GM19438 (cell line): Measurements from ENCODE around the gene SDHB.

Experiments used
- ATAC-seq: cut with Tn5 transposase; IDR thresholded peaks from one replicate; pipeline ENCODE4 v1.9.1; 2021; ENCODE audit warnings: low read depth; ENCODE audit not compliant: unreplicated experiment

SDHB gene

GRCh38 chr1:17052038-17052437 lies 1.8 kb downstream of the SDHB start:
- ATAC-seq = no peak

- no peak for ATAC-seq
These were observed 5.9 kb downstream of the SDHB start for GRCh38 chr1:17047924-17048323.

- ATAC-seq = no peak
These were observed 7.5 kb downstream of the SDHB start for GRCh38 chr1:17046334-17046657.

GRCh38 chr1:17045634-17046333 lies 8.0 kb downstream of the SDHB start:
- ATAC-seq = no peak

- ATAC-seq = no peak
These were observed 8.7 kb downstream of the SDHB start for GRCh38 chr1:17045150-17045549.

- no peak for ATAC-seq
These were observed 10.2 kb downstream of the SDHB start for GRCh38 chr1:17043676-17044075.

- no peak for ATAC-seq
These were observed 13.7 kb downstream of the SDHB start for GRCh38 chr1:17040135-17040534.

- ATAC-seq = no peak
These were observed 14.3 kb downstream of the SDHB start for GRCh38 chr1:17039522-17039921.

GRCh38 chr1:17033481-17033880 lies 20.4 kb downstream of the SDHB start:
- no peak for ATAC-seq

- ATAC-seq = no peak
These were observed 21.1 kb downstream of the SDHB start for GRCh38 chr1:17032741-17033140.

- no peak for ATAC-seq
These were observed 22.4 kb downstream of the SDHB start for GRCh38 chr1:17031436-17031835.

GRCh38 chr1:17030206-17030605 lies 23.6 kb downstream of the SDHB start:
- ATAC-seq = no peak

GRCh38 chr1:17028662-17029188 lies 25.1 kb downstream of the SDHB start:
- no peak for ATAC-seq

GRCh38 chr1:17027900-17028299 lies 25.9 kb downstream of the SDHB start:
- ATAC-seq = no peak

- ATAC-seq = no peak
These were observed 26.4 kb downstream of the SDHB start for GRCh38 chr1:17027403-17027802.

- no peak for ATAC-seq
These were observed 29.1 kb downstream of the SDHB start for GRCh38 chr1:17024721-17025120.

- no peak for ATAC-seq
These were observed 30.3 kb downstream of the SDHB start for GRCh38 chr1:17023573-17023972.

GRCh38 chr1:17023102-17023501 lies 30.7 kb downstream of the SDHB start:
- ATAC-seq = no peak

GRCh38 chr1:17021896-17022295 lies 31.9 kb downstream of the SDHB start:
- no peak for ATAC-seq

GRCh38 chr1:17020502-17020901 lies 33.3 kb downstream of the SDHB start:
- ATAC-seq = no peak

GRCh38 chr1:17018849-17019248 lies 35.0 kb downstream of the SDHB start:
- ATAC-seq = no peak

- no peak for ATAC-seq
These were observed 36.4 kb downstream of the SDHB start for GRCh38 chr1:17017435-17017834.

GRCh38 chr1:17016317-17016661 lies 37.5 kb downstream of the SDHB start:
- ATAC-seq = no peak
